ENCODE measurements around the gene ZNF33A.
"Not testable (repeated sequence)": the region's sequence is repeated elsewhere in the genome, so short reads cannot be mapped to it uniquely, and the experiment has no call there.

The ZNF33A gene

DNA sequence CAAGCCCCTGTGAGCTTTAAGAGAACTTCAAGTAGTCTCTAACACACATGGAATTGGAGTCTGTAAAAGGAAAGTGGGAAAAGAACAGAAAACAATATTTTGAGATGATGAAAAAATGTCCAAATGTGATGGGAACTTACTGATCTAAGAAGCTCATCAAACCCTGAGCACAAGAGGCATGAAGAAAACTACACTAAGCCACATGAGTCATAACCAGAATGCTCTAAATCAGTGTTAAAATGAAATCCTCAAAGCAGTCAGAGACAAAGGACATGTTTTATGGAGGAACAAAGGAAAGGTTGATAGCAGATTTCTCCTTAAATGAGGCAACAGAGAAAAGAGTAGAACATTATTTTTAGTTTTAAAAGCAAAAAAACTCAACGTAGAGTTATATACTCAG lies 37.2 kb downstream of the ZNF33A start:
- DNase-seq, result no peak

DNA sequence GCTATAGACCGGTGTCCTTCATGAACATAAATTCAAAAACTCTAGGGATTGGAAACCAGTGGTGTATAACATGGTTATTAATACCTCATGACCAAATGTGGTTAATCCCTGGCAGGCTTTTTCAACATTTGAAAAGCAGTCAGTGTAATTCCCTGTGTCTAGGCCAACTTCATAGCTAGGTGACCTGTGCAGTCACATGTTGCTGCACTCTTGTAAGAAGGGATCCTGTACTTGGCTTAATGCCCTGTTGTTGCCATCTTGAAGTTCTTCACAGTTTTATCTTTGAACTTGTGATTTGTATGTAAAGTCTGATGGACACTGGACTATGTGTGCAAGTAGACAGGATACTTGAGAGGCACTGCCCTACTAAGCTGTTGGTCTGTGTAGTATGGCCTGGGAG lies 39.7 kb downstream of the ZNF33A start:
- DNase-seq, result no peak

DNA sequence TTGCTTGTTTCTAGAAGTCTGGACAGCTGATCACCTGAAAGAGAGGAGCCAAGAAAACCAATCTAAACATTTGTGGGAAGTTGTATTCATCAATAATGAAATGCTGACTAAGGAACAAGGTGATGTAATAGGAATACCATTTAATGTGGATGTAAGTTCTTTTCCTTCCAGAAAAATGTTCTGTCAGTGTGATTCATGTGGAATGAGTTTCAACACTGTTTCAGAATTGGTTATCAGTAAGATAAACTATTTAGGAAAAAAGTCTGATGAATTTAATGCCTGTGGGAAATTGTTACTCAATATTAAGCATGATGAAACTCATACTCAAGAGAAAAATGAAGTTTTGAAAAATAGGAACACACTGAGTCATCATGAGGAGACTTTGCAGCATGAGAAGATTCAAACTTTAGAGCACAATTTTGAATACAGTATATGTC lies 43.9 kb downstream of the ZNF33A start:
- DNase-seq, result no peak

DNA sequence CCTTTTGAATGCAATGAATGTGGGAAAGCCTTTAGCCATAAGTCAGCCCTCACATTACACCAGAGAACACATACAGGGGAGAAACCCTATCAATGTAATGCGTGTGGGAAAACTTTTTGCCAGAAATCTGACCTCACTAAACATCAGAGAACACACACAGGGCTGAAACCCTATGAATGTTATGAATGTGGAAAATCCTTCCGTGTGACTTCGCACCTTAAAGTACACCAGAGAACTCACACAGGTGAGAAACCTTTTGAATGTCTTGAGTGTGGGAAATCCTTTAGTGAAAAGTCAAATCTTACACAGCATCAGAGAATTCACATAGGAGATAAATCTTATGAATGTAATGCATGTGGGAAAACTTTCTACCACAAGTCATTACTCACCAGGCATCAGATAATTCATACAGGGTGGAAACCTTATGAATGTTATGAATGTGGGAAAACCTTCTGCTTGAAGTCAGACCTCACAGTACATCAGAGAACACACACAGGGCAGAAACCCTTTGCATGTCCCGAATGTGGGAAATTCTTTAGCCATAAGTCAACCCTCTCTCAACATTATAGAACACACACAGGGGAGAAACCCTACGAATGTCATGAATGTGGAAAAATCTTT lies 44.9 kb downstream of the ZNF33A start:
- DNase-seq, result not testable (repeated sequence)

DNA sequence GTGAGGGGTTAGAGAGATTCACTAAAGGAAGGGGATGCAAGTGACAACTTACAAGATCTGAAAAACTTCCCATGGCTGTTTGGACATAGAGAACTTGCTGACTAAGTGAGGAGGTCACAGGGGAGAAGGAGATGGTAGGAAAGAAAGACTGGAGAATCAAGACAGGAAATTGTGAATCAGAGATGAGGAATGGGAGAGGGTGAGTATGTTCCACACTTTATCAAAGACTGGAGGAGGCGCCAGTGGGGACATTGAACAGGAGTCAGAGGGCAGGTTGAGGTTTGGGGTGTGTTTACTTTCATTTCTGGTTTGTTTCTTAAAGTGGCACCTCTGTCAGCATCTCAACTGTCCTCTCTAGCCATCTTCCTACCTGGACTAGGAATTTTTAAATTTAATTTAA lies 59.2 kb downstream of the ZNF33A start:
- not testable (repeated sequence) for DNase-seq

DNA sequence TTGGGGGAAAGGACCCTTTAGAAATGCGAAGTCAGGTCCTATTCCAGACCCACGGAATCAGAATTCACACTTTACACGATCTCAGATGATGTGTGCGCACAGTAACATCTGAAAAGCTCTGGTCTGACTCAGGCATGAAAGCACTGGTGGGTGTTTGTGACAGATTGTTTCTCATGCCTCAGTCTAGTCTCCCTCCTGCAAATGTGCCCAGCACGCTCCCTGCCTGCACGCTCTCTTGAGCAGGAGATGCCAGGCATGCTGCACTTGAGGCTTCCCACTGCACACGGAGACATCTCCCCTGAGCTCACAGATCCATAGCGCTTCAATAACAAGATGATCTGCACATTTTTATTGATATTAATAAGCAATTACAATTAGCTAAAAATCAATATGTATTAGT lies 60.0 kb downstream of the ZNF33A start:
- no peak for DNase-seq

DNA sequence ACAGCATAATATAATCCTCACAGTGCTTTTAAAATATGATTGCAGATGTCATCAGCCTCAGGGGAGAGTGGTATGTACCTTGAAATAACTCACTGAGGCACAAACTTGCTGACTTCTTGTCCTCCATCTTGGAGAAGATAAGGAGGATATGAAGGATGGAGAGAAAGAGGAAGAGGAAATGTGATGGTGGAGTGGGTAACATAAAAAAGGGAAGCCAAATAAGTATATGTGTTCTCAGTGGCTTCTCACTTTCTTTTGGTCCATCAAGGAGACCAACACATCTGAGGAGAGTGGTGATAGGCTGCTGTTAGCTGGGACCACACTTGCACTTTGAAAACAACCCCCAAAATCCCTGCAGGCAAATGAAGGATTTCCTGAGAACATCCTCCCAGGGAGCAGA lies 62.1 kb downstream of the ZNF33A start:
- peak; percentile 21 to 43 for DNase-seq

DNA sequence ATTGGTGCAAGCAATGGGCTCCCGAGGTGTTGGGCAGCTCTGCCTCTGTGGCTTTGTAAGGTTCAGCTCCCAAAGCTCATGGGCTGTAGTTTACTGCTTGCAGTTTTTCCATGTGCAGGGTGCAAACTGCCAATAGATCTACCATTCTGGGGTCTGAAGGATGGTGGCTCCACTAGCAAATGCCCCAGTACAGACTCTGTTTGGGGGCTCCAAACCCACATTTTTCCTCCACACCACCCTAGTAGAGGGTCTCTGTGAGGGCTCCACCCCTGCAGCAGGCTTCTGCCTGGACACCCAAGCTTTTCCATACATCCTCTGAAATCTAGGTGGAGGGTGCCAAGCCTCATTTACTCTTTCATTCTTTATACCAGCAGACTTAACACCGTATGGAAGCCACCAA lies 66.2 kb downstream of the ZNF33A start:
- DNase-seq, result no peak

DNA sequence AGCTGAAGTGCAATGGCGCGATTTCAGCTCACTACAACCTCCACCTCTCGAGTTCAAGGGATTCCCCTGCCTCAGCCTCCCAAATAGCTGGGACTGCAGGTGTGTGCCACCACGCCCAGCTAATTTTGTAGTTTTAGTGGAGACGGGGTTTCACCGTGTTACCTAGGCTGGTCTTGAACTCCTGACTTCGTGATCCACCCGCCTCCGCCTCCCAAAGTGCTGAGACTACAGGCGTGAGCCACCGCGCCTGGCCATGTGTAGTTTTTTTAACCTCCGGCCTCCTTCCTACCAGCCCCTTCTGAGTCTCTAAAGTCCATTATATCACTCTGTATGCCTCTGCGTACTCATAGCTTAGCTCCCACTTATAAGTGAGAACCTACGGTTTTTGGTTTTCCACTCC lies 82.8 kb downstream of the ZNF33A start:
- DNase-seq, result not testable (repeated sequence)

DNA sequence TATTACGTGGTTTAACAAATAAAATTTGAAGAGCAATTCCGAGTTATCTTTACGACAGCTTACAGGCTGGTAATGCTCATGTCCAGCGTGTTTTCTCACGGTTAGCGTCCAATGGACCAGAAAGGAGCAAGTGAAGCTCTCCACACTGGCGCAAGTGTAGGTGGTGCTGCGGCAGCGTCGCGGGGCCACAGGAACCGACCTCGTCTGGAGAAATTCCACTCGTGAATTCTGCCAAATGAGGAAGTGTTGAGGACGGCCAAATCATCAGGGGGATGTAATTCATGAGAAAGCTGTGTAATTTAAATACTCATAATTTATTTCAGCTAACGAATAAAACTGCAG lies 83.3 kb downstream of the ZNF33A start:
- no peak for DNase-seq

DNA sequence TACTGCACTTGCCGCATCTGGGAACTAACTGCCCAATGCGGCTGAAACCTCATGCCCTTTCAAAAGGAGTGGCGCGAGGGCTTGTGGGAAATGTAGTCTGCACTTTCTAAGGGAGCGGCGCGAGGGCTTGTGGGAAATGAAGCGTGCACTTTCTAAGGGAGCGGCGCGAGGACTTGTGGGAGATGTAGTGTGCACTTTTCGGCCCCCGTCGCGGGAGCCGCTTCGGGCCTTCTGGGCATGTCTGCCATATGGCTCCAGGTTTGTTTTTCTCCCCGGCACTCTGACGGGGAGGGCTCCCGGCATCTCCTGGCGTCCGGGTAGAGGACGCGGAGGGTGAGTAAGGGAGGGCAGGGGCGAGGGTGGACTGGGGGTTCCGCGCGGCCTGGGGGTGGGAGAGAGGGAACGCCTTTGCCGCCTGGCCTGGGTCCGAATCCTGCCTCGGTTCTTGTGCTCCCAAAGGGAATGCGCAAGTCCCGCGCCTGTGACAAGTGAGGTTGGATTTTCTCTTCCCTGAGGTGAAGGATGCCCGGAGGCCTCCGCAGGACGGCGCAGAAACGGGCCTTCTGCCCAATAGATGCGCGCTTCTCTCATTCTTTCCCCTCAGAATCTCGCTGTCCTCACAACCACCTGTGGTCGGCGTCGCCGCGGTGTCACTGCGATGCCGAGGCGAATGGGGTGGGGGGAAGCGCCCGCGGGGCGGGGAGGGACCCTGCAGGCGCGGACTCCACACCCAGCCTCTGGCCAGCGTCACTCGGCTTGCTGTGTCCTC lies 83.9 kb downstream of the ZNF33A start, which contains the start of gene ZNF37A:
Gene ZNF37A, plus strand, starts transcription at position 180 of the 769 bp plus-strand sequence. CDS start 2,281 bp downstream, outside the sequence.
- DNase-seq, result peak; percentile 98 to 100

DNA sequence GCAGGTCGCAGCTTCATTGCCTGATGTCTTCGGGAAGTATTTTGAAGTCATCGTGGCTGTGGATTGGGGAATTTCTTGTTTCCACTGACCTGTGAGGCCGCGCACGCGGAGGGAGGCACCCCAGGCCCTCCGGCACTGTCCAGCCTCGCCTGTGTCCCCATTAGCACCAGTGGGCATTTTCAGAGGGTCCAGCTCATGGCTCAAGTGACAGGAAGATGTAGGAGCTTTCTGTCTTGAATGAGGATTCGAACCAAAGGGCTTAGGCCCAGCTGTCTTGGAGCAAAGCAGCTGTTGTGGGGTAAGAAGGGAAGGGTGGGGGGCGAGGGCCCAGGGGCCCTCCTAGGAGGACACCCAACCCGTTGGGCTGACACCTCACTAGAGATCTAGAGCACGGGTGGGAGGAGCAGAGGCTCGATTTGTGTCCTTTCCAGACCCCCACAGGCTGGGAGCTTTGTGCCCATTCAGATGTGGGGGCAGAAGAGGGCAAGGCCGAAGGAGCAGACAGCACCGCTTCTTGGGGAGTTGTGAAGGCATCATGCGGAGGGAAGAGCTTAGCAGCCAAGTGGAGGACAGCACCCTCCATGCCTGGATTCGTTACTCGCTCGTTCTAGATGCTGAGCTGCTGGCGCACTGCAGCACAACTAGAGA lies 84.6 kb downstream of the ZNF33A start:
- no peak for DNase-seq

DNA sequence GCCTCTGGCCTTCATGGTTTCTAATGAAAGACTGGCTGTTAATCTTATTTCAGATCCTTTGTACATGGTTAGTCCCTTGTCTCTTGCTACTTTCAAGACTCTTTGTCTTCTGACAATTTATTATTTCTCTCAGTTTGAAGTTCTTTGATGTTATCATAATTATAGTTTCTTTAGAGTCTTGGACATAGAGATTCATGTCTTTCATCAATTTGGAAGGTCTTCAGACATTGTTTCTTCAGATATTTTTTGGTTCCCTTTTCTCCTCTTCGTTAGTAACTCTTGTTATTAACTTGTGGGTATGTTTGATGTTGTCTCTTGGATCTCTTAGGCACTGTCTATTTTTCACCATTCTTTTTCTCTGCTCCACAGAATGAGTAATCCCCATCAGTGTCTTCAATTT lies 92.4 kb downstream of the ZNF33A start:
- no peak for DNase-seq

DNA sequence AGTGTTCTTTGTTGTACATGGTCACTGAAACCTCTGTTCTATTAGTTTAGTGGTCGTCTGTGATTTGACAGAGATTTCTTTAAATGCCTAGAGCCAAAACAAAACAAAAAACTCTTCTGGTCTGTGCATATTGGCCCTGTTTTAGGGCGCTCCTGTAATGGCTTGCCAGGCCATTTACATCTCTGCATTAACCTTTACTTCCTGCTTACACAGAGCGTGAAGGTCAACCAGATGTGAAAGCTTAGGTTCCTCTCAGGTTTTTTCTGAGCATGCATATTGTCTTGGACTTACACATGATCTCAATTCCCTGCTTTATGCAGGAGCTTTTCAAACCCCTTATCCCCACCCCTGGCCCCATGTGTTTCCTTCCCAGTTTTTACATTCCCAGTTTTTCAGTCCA lies 93.3 kb downstream of the ZNF33A start:
- DNase-seq, result no peak

DNA sequence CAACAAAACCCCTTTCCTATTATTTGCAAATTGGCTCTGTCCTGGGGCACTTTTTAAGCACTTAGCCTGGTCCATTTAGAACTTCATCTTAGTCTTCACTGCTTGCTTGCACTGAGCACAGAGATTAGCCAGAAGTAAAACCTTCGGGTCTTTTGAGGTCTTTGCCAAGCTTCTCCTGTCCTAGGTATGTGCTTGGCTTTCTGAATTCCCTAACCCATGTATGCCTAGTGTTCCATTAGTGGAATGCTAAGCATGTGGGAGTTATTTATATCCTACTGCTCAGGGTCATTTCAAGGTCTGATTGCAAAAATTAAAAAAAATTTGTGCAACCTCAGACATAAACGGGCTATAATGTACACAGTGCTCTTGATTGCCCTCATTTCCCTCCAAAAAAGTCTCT lies 101.7 kb downstream of the ZNF33A start:
- DNase-seq, result no peak
